Parathyroid adenoma (tissue), 2 donors: Measurements from ENCODE around the gene CLPTM1.
"Not testable (repeated sequence)": the region's sequence is repeated elsewhere in the genome, so short reads cannot be mapped to it uniquely, and the experiment has no call there.

Experiments
- H2AFZ ChIP-seq: fragments of 300-600 bp; sonication (generic); one replicate; pipeline ENCODE4 v1.7.0; 2017; ENCODE audit warnings: antibody characterized with exemption, mild to moderate bottlenecking
- H3K27ac ChIP-seq: fragments of 300-600 bp; sonication (generic); one replicate; pipeline ENCODE4 v1.7.0; 2017
- H3K27me3 ChIP-seq: fragments of 300-600 bp; sonication (generic); one replicate; pipeline ENCODE4 v1.7.0; 2017; ENCODE audit warnings: low read length; ENCODE audit not compliant: control insufficient read depth, insufficient read depth
- H3K36me3 ChIP-seq: fragments of 300-600 bp; sonication (generic); one replicate; pipeline ENCODE4 v1.7.0; 2017; ENCODE audit warnings: low read length; ENCODE audit not compliant: control insufficient read depth, insufficient read depth
- H3K4me1 ChIP-seq: fragments of 300-600 bp; sonication (generic); one replicate; pipeline ENCODE4 v1.7.0; 2017; ENCODE audit warnings: control low read depth
- H3K4me2 ChIP-seq: fragments of 300-600 bp; sonication (generic); one replicate; pipeline ENCODE4 v1.7.0; 2017; ENCODE audit warnings: low read length
- H3K4me3 ChIP-seq: fragments of 300-600 bp; sonication (generic); one replicate; pipeline ENCODE4 v1.7.0; 2017; ENCODE audit warnings: low read depth, low read length
- H3K79me2 ChIP-seq: fragments of 300-600 bp; sonication (generic); one replicate; pipeline ENCODE4 v1.7.0; 2017; ENCODE audit warnings: control low read depth
- H3K9ac ChIP-seq: fragments of 300-600 bp; sonication (generic); one replicate; pipeline ENCODE4 v1.7.0; 2017; ENCODE audit warnings: mild to moderate bottlenecking
- H3K9me3 ChIP-seq: fragments of 300-600 bp; sonication (generic); one replicate; pipeline ENCODE4 v1.7.0; 2017; ENCODE audit warnings: low read length; ENCODE audit not compliant: control insufficient read depth
- CTCF ChIP-seq: fragments of 300-600 bp; sonication (generic); IDR thresholded peaks from one replicate; pipeline ENCODE4 v1.7.0; 2017; ENCODE audit warnings: antibody characterized with exemption, mild to moderate bottlenecking
- donor health status: primary hyperparathyroidism.

Gene CLPTM1

GRCh38 chr19:44968670-44969069 is 13.5 kb downstream of the CLPTM1 start:
- H3K4me3 ChIP-seq, result no peak overlapping the region
- H3K9me3 ChIP-seq, result no peaks in the 10 kb centered on the region
- no peaks in the 10 kb centered on the region for H3K36me3 ChIP-seq
- H3K9ac ChIP-seq, result no peak overlapping the region
- H3K27me3 ChIP-seq, result no peaks in the 10 kb centered on the region
- peaks cover 20% of the 10 kb centered on the region for H3K79me2 ChIP-seq
- no peak for TF ChIP-seq CTCF
- no peak overlapping the region for H3K27ac ChIP-seq
- H3K4me2 ChIP-seq, result no peak overlapping the region
- H2AFZ ChIP-seq, result no peak overlapping the region
- no peaks in the 10 kb centered on the region for H3K4me1 ChIP-seq

- no peak for TF ChIP-seq CTCF
- no peak overlapping the region for H3K4me2 ChIP-seq
- no peaks in the 10 kb centered on the region for H3K9me3 ChIP-seq
- no peak overlapping the region for H3K4me3 ChIP-seq
- no peak overlapping the region for H2AFZ ChIP-seq
- no peaks in the 10 kb centered on the region for H3K27me3 ChIP-seq
- no peaks in the 10 kb centered on the region for H3K36me3 ChIP-seq
- no peaks in the 10 kb centered on the region for H3K4me1 ChIP-seq
- no peak overlapping the region for H3K9ac ChIP-seq
- peaks cover 22% of the 10 kb centered on the region for H3K79me2 ChIP-seq
- H3K27ac ChIP-seq, result no peak overlapping the region
Observed at GRCh38 chr19:44969437-44969836, 14.3 kb downstream of the CLPTM1 start.

GRCh38 chr19:44971451-44971850 is 16.3 kb downstream of the CLPTM1 start:
- H3K4me2 ChIP-seq, H3K27ac ChIP-seq, H3K4me1 ChIP-seq, H3K27me3 ChIP-seq, H3K9ac ChIP-seq, H3K9me3 ChIP-seq, H3K4me3 ChIP-seq, H2AFZ ChIP-seq, H3K36me3 ChIP-seq: not testable (repeated sequence)
- H3K79me2 ChIP-seq, result peaks cover 26% of the 10 kb centered on the region

- no peak overlapping the region for H3K4me3 ChIP-seq
- H3K4me2 ChIP-seq, result no peak overlapping the region
- no peak for TF ChIP-seq CTCF
- H3K9ac ChIP-seq, result no peak overlapping the region
- peaks cover 34% of the 10 kb centered on the region for H3K79me2 ChIP-seq
- no peaks in the 10 kb centered on the region for H3K4me1 ChIP-seq
- H3K27me3 ChIP-seq, result no peaks in the 10 kb centered on the region
- H3K9me3 ChIP-seq, result no peaks in the 10 kb centered on the region
- H3K36me3 ChIP-seq, result no peaks in the 10 kb centered on the region
- no peak overlapping the region for H3K27ac ChIP-seq
- H2AFZ ChIP-seq, result no peak overlapping the region
Observed at GRCh38 chr19:44972802-44973201, 17.6 kb downstream of the CLPTM1 start.

GRCh38 chr19:44973982-44974735 is 19.0 kb downstream of the CLPTM1 start:
- Histone ChIP-seq H3K36me3 (no peaks in the 10 kb centered on the region), H3K27ac (no peak overlapping the region), H3K9me3 (no peaks in the 10 kb centered on the region), H3K4me3 (no peak overlapping the region), H3K27me3 (no peaks in the 10 kb centered on the region), H3K79me2 (peaks cover 34% of the 10 kb centered on the region), H3K9ac (no peak overlapping the region), H3K4me1 (no peaks in the 10 kb centered on the region), H3K4me2 (no peak overlapping the region), H2AFZ (no peak overlapping the region)
- no peak for TF ChIP-seq CTCF
